GM12872 (cell line): ENCODE data around the gene OR52E6.

Source experiments
- CTCF ChIP-seq: IDR thresholded peaks from 3 replicates; pipeline ENCODE4 v1.5.1; 2011; ENCODE audit warnings: low read depth, mild to moderate bottlenecking, low read length, moderate library complexity; ENCODE audit not compliant: insufficient read depth

The OR52E6 gene

GRCh38 chr11:5803982-5804381, 37.7 kb downstream of the OR52E6 start:
- TF ChIP-seq CTCF, result no peak

GRCh38 chr11:5796541-5796940, 45.2 kb downstream of the OR52E6 start:
- no peak for TF ChIP-seq CTCF

- TF ChIP-seq CTCF, result no peak
Measured at GRCh38 chr11:5791165-5791564, 50.5 kb downstream of the OR52E6 start, which contains the start of gene OR52N1. TSS of gene OR52N1 (minus strand) at chr11:5791265. CDS start at chr11:5788816, 2,449 bp downstream.
